Measurements from ENCODE around the gene GALNT12.

GALNT12 gene

DNA sequence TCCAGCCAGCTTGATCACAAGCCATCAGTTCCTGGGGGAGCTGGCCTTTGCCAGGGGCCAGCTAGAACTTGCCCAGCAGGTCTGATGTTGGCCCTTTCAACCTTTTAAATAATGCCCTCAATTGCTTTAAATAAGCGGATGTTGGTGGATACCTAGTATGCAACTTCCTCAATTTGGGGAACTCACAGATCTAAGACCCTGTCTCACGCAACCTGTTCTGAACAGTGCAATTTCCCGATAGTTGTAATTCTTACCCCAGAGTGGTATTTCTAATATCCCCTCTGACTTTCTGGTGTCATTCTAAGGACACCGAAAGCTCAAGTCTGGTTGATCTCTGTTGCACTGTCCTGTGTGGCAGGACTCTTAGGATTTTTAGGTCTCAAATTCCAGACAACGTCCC is 23.1 kb downstream of the GALNT12 start:
- no peak for DNase-seq (ENCODE audit: low read depth in 1 of 2, low spot score in 1 of 2)

GRCh38 chr9:98831696-98832095 is 24.2 kb downstream of the GALNT12 start:
- DNase-seq (ENCODE audit: low read depth in 1 of 2, low spot score in 1 of 2) = no peak

GRCh38 chr9:98832768-98833089 is 25.3 kb downstream of the GALNT12 start:
- no peak for DNase-seq (ENCODE audit: low read depth in 1 of 2, low spot score in 1 of 2)

- no peak for DNase-seq (ENCODE audit: low read depth in 1 of 2, low spot score in 1 of 2)
Observed at GRCh38 chr9:98833090-98833956, 25.9 kb downstream of the GALNT12 start.

DNA sequence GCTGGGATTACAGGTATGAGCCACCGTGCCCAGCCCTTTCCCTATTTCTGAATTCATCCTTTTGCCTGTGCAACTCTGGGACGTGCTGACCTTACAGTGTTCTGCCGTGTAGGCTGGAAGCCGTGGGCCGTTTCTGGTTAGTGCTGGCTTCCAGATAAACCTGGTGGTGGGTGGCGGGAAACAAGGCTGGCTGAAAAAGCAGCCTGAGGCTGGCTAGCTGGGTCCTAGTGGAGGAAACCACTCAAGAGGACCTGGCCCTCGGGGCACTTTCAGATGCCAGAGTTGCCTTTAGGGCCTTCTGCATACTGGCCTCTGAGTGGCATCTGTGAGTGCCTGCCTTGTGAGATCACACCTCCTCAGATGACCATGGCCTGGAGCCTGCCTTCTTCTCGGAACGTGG is 26.9 kb downstream of the GALNT12 start:
- DNase-seq (ENCODE audit: low read depth in 1 of 2, low spot score in 1 of 2) = no peak

GRCh38 chr9:98836206-98836605 is 28.7 kb downstream of the GALNT12 start:
- DNase-seq (ENCODE audit: low read depth in 1 of 2, low spot score in 1 of 2) = no peak

DNA sequence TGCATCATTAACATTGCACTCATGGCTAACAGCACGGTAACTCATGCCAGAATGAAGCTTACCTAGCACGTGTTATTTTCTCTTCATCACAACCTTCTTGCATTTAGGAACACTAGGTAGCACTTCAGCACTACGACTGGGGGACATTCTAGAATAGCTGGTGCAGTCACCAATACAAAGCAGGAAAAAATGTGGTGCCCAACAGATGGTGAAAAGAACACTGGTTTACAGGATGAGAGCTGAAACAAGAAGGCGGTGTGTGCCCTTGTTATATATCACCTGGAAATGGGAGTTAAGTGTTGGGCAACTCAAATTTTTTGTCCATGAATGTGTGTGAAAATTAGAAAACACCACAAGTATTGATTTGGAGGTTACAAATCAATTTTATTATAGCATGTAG is 30.0 kb downstream of the GALNT12 start:
- DNase-seq (ENCODE audit: low read depth in 1 of 2, low spot score in 1 of 2) = no peak

DNA sequence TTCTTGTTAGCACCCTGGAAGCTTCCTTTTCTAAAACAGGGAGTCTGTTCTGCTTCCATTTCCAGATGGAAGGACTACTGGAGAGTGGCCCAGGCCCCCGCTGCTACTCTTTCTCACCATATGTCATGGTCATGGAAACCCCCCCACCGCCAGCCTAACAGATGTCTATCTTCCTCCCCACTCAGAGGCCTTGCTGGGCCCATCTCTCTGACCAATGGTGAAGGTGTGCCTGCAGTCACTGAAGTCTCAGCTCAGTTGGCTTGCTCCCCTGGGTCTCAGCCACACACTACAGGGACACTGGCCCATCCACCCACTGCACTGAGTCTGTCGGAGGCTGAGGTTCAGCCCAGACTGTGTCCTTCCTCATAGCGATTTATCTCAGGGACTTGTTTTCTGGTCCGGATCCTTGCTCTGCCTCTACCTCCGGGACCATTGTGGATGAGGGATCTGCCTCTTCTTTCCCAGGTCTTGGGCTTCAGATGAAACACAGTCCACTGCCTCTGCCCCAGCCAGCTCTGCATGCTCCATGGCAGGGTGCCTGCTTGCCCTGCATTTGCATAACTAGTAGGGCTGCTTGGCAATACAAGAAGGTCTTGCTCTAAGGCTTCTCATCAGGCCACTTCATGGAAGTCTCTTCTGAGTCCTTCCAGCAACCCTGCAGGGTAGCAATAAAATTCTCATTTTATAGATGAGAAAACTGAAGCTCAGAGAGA is 30.8 kb downstream of the GALNT12 start:
- DNase-seq (ENCODE audit: low read depth in 1 of 2, low spot score in 1 of 2) = no peak

DNA sequence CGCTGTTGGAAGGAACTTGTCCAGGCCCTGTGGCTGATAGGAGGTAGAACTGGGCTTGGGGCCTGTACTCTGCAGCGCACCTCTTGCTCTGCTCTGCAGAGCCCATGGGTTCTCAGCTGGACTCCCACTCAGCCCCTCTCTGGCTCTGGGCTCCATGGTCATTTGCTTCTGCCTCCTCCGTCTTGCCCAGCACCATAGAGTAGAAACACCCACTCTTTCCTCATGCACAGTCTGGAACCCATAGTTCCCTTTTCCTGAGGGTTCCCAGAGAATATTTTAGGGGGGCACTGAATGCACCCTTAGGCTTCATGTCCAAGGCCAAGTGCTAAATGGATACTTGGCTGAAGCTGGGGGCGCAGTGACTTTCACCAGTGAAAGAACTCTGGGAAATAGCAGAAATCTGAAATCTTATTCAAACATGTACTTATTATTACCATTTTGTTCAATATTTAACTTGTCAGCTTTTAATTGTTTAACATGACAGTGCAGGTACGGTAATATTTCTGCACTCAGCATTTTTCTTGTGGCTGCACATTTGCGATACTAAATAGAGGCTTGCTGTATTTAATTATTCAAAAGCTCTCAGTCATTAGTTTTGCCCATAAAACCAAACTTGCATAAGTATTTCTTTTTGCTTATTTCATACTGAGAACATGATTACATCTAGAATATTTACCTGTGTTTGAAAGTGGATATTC is 31.5 kb downstream of the GALNT12 start:
- DNase-seq (ENCODE audit: low read depth in 1 of 2, low spot score in 1 of 2) = no peak

DNA sequence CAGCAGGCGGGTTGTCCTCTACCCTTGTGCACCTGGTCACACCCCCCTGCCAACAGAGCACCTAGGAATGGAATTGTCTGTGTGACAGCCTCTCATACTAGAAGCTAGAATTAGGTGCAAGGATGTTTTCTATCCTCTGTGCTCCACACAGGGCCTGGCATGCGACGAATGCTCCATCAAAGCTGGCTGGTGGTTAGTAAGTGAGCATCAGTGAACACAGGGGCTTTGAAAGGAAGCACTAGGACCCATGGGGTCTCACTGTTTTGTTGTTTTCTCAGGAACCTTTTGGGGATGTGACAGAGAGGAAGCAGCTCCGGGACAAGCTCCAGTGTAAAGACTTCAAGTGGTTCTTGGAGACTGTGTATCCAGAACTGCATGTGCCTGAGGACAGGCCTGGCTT is 32.3 kb downstream of the GALNT12 start:
- no peak for DNase-seq (ENCODE audit: low read depth in 1 of 2, low spot score in 1 of 2)

DNA sequence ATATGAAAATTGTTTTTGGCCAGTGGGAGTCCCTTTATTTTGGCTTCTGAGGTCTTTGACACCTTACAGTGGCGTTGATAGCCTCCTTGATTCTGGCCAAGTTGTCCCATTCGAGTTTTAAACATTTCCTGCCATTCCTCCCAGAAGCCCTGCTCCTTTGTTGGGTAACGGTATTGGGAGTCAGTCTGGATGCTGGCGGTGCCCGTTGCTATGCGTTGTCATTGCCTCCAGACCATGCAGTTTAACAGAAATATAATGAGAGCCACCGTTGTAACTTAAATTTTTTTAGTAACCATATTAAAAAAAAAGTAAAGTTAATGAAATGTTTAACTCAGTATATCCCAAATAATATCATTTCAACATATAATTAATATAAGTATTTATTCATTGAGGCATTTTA is 35.0 kb downstream of the GALNT12 start:
- no peak for DNase-seq (ENCODE audit: low read depth in 1 of 2, low spot score in 1 of 2)

DNA sequence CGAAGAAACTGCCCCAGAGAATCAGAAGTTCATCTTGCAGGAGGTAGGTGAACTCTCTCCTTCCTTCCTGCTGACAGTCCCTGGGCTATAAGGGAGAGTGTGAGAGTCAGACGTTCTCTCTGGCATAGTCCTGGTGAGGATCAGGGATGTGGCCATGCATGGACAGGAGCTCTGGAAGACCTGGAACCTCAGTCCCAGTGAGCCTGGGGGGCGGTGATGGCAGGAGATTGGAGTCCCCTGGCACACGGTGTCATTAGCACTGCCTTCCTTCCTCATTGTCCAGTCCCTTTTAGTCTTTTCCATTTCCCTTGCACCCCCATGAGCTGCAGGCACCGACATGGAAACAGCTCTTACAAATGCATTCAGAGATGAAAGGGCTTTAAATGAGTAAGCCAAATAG is 38.6 kb downstream of the GALNT12 start:
- DNase-seq (ENCODE audit: low read depth in 1 of 2, low spot score in 1 of 2) = no peak

DNA sequence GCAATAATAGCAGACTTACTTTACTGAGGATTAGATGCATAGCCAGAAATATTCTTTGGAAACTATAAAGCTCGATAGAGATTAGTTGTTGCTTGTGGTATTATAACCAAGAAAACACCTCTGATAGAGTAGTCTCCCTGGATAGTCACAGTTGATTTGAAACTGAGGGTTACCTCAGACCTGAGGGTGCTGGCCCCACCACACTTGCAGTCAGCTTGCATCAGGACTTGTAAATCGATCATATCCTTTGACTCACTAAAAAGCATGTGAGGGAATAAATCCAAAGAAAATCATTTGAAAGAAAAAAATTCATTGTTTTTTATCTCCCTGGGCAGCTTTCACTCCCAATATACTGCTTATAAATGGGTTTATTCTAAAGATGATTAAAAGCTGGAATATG is 39.4 kb downstream of the GALNT12 start:
- DNase-seq (ENCODE audit: low read depth in 1 of 2, low spot score in 1 of 2) = no peak

- peak; percentile 47 to 56 for DNase-seq (ENCODE audit: low read depth in 1 of 2, low spot score in 1 of 2)
Observed at GRCh38 chr9:98848450-98849149, 41.1 kb downstream of the GALNT12 start.

DNA sequence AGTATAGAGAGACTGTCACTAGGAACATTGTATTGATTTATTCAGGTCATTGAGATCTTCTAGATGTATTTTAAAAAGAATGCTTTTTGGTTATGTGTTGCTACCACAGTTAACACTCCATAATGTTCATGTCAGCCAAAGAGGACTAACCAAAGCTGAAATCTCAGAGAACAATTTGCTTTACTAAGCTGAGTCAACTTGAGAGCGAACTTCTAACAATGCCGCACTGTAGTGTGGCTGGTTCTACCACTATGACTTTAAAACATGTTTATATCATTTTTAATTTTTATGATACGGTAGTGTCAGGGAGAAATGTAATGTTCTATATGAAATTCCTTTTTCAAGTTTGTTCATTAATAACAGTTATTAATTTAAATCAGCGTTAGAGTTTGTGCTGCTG is 42.1 kb downstream of the GALNT12 start:
- DNase-seq (ENCODE audit: low read depth in 1 of 2, low spot score in 1 of 2) = no peak

GRCh38 chr9:98850851-98851729 is 43.6 kb downstream of the GALNT12 start:
- no peak for DNase-seq (ENCODE audit: low read depth in 1 of 2, low spot score in 1 of 2)

- DNase-seq (ENCODE audit: low read depth in 1 of 2, low spot score in 1 of 2) = peak in 1 of 2 donors; percentile 8
Observed at GRCh38 chr9:98851730-98852459, 44.4 kb downstream of the GALNT12 start.

- no peak for DNase-seq (ENCODE audit: low read depth in 1 of 2, low spot score in 1 of 2)
Observed at GRCh38 chr9:98852460-98852734, 44.9 kb downstream of the GALNT12 start.

DNA sequence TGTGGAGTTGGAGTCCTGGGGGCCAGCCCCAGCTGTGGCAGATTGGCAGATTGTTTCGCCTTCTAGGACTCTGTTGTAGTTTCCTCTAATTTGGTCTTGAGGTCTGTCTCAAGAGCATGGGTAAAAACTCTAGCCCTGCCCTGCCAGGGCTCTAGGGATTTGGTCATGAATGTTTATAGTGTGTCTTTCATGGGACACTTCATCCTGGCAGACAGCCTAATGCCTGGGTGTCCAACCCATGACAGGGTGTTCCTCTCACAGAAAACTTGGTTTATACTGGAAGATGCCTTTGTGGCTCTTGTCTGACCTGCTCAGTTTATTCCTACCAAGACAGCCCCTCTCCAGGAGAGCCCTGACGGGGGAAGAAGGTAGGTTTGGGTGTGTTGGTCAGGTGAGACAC is 45.5 kb downstream of the GALNT12 start:
- no peak for DNase-seq (ENCODE audit: low read depth in 1 of 2, low spot score in 1 of 2)

GRCh38 chr9:98854266-98854665 is 46.8 kb downstream of the GALNT12 start:
- no peak for DNase-seq (ENCODE audit: low read depth in 1 of 2, low spot score in 1 of 2)
